A549 (cell line): ENCODE results near the gene NOC4L. TPM values are rescaled to one million over a fixed set of nuclear protein-coding genes. Genes with fewer than 3 reads are reported as not detected.

ENCODE experiments used
- ATAC-seq, 2 experiments: fragments of 200-7000 bp in 1 of 2; fragments of >200 bp in 1 of 2; cut with Nextera tagmentation in 1 of 2; cut with Tn5 transposase in 1 of 2; 3 replicates each; pipeline versions ENCODE4 v1.8.0 to v1.9.1; 2018 to 2020; ENCODE audit warnings: mild to moderate bottlenecking in 1 of 2, moderate library complexity in 1 of 2
- CTCF ChIA-PET: fragments of 300-600 bp; sonication (Branson Sonifier 250); formaldehyde crosslinking; extraction: SDS; loops from one replicate; lab custom pipeline; 2021; ENCODE audit warnings: antibody characterized with exemption, inconsistent platforms; lab: Yijun Ruan, JAX
- POLR2A ChIA-PET: fragments of 350-600 bp; formaldehyde crosslinking; extraction: SDS; loops from one replicate; lab custom pipeline; 2021; ENCODE audit warnings: antibody characterized with exemption, inconsistent platforms; lab: Yijun Ruan, JAX
- DNase-seq, 2 experiments: peaks; one replicate each; pipeline versions ENCODE4 v3.0.0 to v3.0.0-alpha.2; 2011 to 2016; ENCODE audit warnings: low read depth in 1 of 2, low spot score in 1 of 2
- FAIRE-seq: peaks from 2 replicates; lab custom pipeline; 2011; peaks lifted over from hg19 to GRCh38; lab: Jason Lieb, UNC
- H3K27ac ChIP-seq, 2 experiments: fragments of >200 bp; sonication (Bioruptor Twin); formaldehyde crosslinking; 3 replicates each; pipeline ENCODE4 v1.5.1; 2016 to 2017
- H3K4me1 ChIP-seq: fragments of >200 bp; sonication (Bioruptor Twin); formaldehyde crosslinking; 3 replicates; pipeline ENCODE4 v1.6.1; 2016
- H3K4me2 ChIP-seq: fragments of >200 bp; sonication (Bioruptor Twin); formaldehyde crosslinking; 3 replicates; pipeline ENCODE4 v1.6.1; 2016
- H3K4me3 ChIP-seq: fragments of >200 bp; sonication (Bioruptor Twin); formaldehyde crosslinking; 3 replicates; pipeline ENCODE4 v1.5.1; 2016
- H3K9me3 ChIP-seq: fragments of >200 bp; sonication (Bioruptor Twin); formaldehyde crosslinking; 3 replicates; pipeline ENCODE4 v1.6.1; 2016
- CBX2 ChIP-seq: fragments of 200-600 bp; sonication (generic); IDR thresholded peaks from 2 replicates; pipeline ENCODE4 v1.6.1; 2016; ENCODE audit warnings: low read depth, mild to moderate bottlenecking, borderline replicate concordance
- CEBPB ChIP-seq, 2 experiments: fragments of >200 bp in 1 of 2; sonication (Bioruptor Twin) in 1 of 2; formaldehyde crosslinking in 1 of 2; IDR thresholded peaks; 2 replicates each; pipeline ENCODE4 v1.6.1; 2012 to 2016
- CHD2 ChIP-seq: fragments of 150-350 bp; IDR thresholded peaks from 2 replicates; pipeline ENCODE4 v1.6.1; 2014; ENCODE audit warnings: low read length; ENCODE audit not compliant: partially characterized antibody
- EHMT2 ChIP-seq: fragments of 200-600 bp; sonication (generic); IDR thresholded peaks from 2 replicates; pipeline ENCODE4 v1.6.1; 2016; ENCODE audit warnings: antibody characterized with exemption, low read depth, mild to moderate bottlenecking, moderate library complexity
- ESRRA ChIP-seq: fragments of 150-350 bp; IDR thresholded peaks from 2 replicates; pipeline ENCODE4 v1.6.1; 2014; ENCODE audit warnings: mild to moderate bottlenecking, low read length, borderline replicate concordance
- FOSL2 ChIP-seq, 2 experiments: fragments of 450-650 bp in 1 of 2; fragments of >200 bp in 1 of 2; sonication (Bioruptor Twin) in 1 of 2; formaldehyde crosslinking; IDR thresholded peaks; 2 replicates each; pipeline versions ENCODE4 v1.5.0 to v1.6.1; 2016 to 2020; ENCODE audit warnings: mild to moderate bottlenecking in 1 of 2, moderate library complexity in 1 of 2
- HOXA7 ChIP-seq: fragments of 250-450 bp; sonication (Bioruptor Pico); IDR thresholded peaks from 2 replicates; pipeline ENCODE4 v1.5.0; 2020; ENCODE audit warnings: mild to moderate bottlenecking, moderate library complexity
- JUN ChIP-seq, 2 experiments: fragments of >200 bp; sonication (Bioruptor Twin); formaldehyde crosslinking; IDR thresholded peaks; 2 replicates in 1 of 2; 3 replicates in 1 of 2; pipeline ENCODE4 v1.6.1; 2016 to 2017
- KDM1A ChIP-seq: fragments of 200-600 bp; sonication (generic); IDR thresholded peaks from 2 replicates; pipeline ENCODE4 v1.6.1; 2016; ENCODE audit warnings: low read depth, mild to moderate bottlenecking
- KDM5A ChIP-seq: fragments of 200-600 bp; sonication (generic); IDR thresholded peaks from 2 replicates; pipeline ENCODE4 v1.6.1; 2016; ENCODE audit warnings: antibody characterized with exemption, mild to moderate bottlenecking
- MAFK ChIP-seq: fragments of 450-650 bp; IDR thresholded peaks from 2 replicates; pipeline ENCODE4 v1.6.1; 2014; ENCODE audit not compliant: partially characterized antibody
- NFE2L2 ChIP-seq: fragments of 150-350 bp; conservative IDR thresholded peaks from 2 replicates; pipeline ENCODE4 v1.6.1; 2014; ENCODE audit warnings: low read length
- POLR2A ChIP-seq: IDR thresholded peaks from 2 replicates; pipeline ENCODE4 v1.6.1; 2012; ENCODE audit warnings: mild to moderate bottlenecking, low read length
- POLR2AphosphoS2 ChIP-seq: conservative IDR thresholded peaks from 2 replicates; pipeline ENCODE4 v1.6.1; 2012; ENCODE audit warnings: low read length, improper control_type of control experiment, inconsistent platforms
- SMC3 ChIP-seq: fragments of >200 bp; sonication (Bioruptor Twin); formaldehyde crosslinking; IDR thresholded peaks from 3 replicates; pipeline ENCODE4 v1.6.1; 2018; ENCODE audit warnings: inconsistent platforms
- WGBS: methylation state at CpG from one replicate; pipeline ENCODE4 v1.1.6; 2017; ENCODE audit errors: missing lambda C conversion rate; 5-methylcytosine and 5-hydroxymethylcytosine counted together
- polyA plus RNA-seq, 4 experiments: library from polyadenylated mRNA; depleted of rRNA in 3 of 4; stranded (reverse); fragments of >200 nt; fragmentation: RNase III in 1 of 4; extraction: RNeasy Plus Mini Kit Qiagen cat#74134 plus additional on column Dnase treatment in 1 of 4; gene quantifications; 2 replicates in 3 of 4; 3 replicates in 1 of 4; pipeline ENCODE4 v1.2.3, GENCODE V29; 2011 to 2017
- TF ChIP-seq, protein P1 (sequence below): fragments of 450-650 bp; IDR thresholded peaks from 2 replicates; pipeline ENCODE4 v1.6.1; 2014; ENCODE audit warnings: antibody characterized with exemption
- TF ChIP-seq, protein P2 (sequence below): fragments of 150-350 bp; IDR thresholded peaks from 2 replicates; pipeline ENCODE4 v1.6.1; 2014; ENCODE audit warnings: low read depth, mild to moderate bottlenecking, low read length
- TF ChIP-seq, protein P3 (sequence below): fragments of 250-450 bp; sonication (Bioruptor Pico); IDR thresholded peaks from 2 replicates; pipeline ENCODE4 v1.5.0; 2020; ENCODE audit warnings: low read depth, mild to moderate bottlenecking, moderate library complexity
- TF ChIP-seq, protein P4 (sequence below): IDR thresholded peaks from 2 replicates; pipeline ENCODE4 v1.6.1; 2012
- TF ChIP-seq, protein P5 (sequence below): fragments of 250-450 bp; sonication (Bioruptor Pico); IDR thresholded peaks from 2 replicates; pipeline ENCODE4 v1.5.0; 2021; ENCODE audit warnings: mild to moderate bottlenecking, moderate library complexity, borderline replicate concordance
- TF ChIP-seq, protein P6 (sequence below): IDR thresholded peaks from 2 replicates; pipeline ENCODE4 v1.6.1; 2012; ENCODE audit warnings: low read depth, borderline replicate concordance
- TF ChIP-seq, protein P7 (sequence below): IDR thresholded peaks from 2 replicates; pipeline ENCODE4 v1.6.1; 2012

Gene NOC4L
- polyA plus RNA-seq, 2 of the 4 experiments (the other 2 are of a cell fraction) = 12.1 to 34.1 TPM

DNA sequence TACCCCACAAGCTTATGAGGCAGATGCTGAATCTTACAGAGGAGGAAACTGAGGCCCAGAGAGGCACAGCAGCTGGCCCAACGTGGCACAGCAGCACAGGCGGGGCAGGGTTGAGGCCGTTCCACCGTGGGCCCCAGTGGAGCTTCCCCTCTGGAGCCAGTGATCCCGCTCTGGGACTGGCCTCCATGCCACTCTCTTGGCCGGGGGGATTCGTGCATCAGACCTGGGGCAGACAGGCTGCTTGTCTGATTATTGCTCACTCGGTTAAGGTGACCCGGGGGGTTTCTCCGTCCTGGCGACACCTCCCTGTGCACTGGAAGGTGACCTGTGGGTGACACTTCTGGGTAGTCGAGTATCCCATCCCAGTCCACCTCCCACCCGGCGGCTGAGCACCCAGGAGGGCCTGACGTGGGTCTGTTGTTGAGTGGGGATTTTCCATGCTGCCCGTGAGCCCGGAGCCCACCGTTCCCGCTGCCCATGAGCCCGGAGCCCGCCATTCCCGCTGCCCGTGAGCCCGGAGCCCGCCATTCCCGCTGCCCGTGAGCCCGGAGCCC, 27.8 kb downstream of the NOC4L start:
- WGBS = 48% methylated on average over 20 of the region's 28 CpGs

DNA sequence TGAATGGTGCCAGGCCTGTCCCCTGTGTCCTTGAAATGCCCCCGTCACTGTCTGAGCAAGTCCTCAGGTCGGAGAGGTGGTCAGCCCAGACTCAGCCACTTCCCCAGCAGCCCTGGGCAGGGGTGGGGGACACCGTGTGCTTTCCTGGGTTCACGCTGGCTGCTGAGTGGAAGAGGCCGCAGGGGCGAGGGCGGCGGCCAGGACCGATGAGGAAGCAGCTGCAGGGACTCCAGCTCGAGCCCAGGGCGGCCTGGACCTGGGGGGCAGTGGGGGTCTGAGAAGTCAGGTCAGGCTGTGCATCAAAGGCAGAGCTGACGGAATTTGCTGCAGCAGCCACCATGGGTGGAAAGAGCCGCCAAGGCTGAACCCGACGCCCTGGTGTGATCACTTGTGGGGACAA, 28.4 kb downstream of the NOC4L start:
- Histone ChIP-seq H3K4me2 (no peak overlapping the region), H3K4me1 (no peaks in the 10 kb centered on the region; the same call in 2 of the 3 replicates), H3K27ac (no peak overlapping the region), H3K4me3 (no peak overlapping the region), H3K9me3 (no peaks in the 10 kb centered on the region)
- 76% methylated on average over 13 of the region's 15 CpGs for WGBS
- ATAC-seq (no peak), DNase-seq (no peak), FAIRE-seq (no peak)
- TF ChIP-seq NFE2L2 = no peak
- TF ChIP-seq POLR2A = no peak
- TF ChIP-seq SMC3 = no peak
- TF ChIP-seq CEBPB (IDR thresholded peaks at IDR 0.05) = no peak
- no peak for TF ChIP-seq CBX2
- TF ChIP-seq POLR2AphosphoS2 = no peak
- no peak for TF ChIP-seq FOSL2 (IDR thresholded peaks at IDR 0.05)
- TF ChIP-seq FOSL2 (CRISPR knock-in tag; IDR thresholded peaks at IDR 0.05) = no peak
- TF ChIP-seq, protein P1, sequence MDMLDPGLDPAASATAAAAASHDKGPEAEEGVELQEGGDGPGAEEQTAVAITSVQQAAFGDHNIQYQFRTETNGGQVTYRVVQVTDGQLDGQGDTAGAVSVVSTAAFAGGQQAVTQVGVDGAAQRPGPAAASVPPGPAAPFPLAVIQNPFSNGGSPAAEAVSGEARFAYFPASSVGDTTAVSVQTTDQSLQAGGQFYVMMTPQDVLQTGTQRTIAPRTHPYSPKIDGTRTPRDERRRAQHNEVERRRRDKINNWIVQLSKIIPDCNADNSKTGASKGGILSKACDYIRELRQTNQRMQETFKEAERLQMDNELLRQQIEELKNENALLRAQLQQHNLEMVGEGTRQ = no peak
- TF ChIP-seq, protein P2, sequence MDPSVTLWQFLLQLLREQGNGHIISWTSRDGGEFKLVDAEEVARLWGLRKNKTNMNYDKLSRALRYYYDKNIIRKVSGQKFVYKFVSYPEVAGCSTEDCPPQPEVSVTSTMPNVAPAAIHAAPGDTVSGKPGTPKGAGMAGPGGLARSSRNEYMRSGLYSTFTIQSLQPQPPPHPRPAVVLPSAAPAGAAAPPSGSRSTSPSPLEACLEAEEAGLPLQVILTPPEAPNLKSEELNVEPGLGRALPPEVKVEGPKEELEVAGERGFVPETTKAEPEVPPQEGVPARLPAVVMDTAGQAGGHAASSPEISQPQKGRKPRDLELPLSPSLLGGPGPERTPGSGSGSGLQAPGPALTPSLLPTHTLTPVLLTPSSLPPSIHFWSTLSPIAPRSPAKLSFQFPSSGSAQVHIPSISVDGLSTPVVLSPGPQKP = no peak
- TF ChIP-seq, protein P3, sequence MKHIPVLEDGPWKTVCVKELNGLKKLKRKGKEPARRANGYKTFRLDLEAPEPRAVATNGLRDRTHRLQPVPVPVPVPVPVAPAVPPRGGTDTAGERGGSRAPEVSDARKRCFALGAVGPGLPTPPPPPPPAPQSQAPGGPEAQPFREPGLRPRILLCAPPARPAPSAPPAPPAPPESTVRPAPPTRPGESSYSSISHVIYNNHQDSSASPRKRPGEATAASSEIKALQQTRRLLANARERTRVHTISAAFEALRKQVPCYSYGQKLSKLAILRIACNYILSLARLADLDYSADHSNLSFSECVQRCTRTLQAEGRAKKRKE = no peak
- TF ChIP-seq HOXA7 (CRISPR knock-in tag) = no peak
- no peak for TF ChIP-seq KDM5A
- ChIA-PET CTCF (no interaction called here), POLR2A (no interaction called here)

More for the DNA sequence above, 27.8 kb downstream of the NOC4L start:
- no peak for DNase-seq
- no peak overlapping the region for H3K4me2 ChIP-seq
- ChIA-PET CTCF (interaction anchor here (1.0 to 1.6 kb wide), 4 partner anchors 11 to 48 kb away, joined by 3 to 5 read pairs (median 4); no protein-coding TSS in a partner anchor), POLR2A (no interaction called here)
- ATAC-seq = no peak
- H3K4me3 ChIP-seq = no peak overlapping the region
- no peaks in the 10 kb centered on the region; the same call in 2 of the 3 replicates for H3K4me1 ChIP-seq
- no peak for FAIRE-seq
- no peak overlapping the region for H3K27ac ChIP-seq
- TF ChIP-seq, protein P4, sequence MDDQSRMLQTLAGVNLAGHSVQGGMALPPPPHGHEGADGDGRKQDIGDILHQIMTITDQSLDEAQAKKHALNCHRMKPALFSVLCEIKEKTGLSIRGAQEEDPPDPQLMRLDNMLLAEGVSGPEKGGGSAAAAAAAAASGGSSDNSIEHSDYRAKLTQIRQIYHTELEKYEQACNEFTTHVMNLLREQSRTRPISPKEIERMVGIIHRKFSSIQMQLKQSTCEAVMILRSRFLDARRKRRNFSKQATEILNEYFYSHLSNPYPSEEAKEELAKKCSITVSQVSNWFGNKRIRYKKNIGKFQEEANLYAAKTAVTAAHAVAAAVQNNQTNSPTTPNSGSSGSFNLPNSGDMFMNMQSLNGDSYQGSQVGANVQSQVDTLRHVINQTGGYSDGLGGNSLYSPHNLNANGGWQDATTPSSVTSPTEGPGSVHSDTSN = no peak
- no peak for TF ChIP-seq KDM1A
- TF ChIP-seq KDM5A = no peak
- no peaks in the 10 kb centered on the region for H3K9me3 ChIP-seq

DNA sequence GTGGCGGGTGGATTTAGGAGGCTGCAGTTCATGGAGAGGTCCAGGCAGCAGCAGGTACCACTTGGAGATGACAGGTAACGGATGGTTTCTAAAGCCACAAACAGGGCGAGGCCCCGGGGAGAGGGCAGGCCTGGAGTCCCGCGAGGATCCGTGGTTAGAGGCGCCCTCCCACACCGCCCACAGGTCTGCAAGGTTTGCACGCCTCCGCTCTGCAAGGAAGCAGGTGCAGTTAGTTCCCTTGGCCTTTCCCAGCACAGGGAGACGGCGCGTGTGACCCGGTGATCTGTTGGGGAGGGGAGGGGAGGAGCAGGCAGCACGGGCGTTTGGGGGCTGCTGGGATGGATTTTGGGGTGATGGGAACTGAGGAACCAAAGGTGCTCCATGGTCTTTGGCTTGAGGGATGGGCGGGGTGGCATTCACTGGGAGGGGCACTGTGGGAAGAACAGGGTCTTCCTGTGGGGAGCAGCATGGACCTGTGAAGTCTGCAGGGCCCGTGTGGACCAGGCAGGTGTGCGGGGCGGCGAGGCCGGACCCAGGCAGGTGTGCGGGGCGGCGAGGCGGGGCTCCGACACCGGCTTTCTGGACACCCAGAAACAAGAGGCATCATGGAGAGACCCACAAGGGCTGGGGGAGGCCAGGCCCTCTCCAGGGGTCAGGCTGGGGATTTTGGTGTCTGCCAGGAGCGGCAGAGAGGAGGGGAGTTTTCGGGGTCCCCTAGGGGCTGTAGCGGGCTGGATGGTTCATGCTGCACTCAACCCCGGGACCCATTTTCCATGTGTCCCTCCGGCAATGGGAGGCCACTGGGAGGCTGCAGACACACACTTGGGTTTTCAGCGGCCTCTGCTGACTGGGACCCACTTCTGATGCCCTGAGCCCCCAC, 29.1 kb downstream of the NOC4L start:
- TF ChIP-seq MAFK (no peak), CEBPB (IDR thresholded peaks at IDR 0.05) (no peak), CHD2 (no peak), EHMT2 (no peak), ESRRA (no peak), KDM1A (no peak), JUN (IDR thresholded peaks at IDR 0.05) (no peak)
- TF ChIP-seq, protein P5, sequence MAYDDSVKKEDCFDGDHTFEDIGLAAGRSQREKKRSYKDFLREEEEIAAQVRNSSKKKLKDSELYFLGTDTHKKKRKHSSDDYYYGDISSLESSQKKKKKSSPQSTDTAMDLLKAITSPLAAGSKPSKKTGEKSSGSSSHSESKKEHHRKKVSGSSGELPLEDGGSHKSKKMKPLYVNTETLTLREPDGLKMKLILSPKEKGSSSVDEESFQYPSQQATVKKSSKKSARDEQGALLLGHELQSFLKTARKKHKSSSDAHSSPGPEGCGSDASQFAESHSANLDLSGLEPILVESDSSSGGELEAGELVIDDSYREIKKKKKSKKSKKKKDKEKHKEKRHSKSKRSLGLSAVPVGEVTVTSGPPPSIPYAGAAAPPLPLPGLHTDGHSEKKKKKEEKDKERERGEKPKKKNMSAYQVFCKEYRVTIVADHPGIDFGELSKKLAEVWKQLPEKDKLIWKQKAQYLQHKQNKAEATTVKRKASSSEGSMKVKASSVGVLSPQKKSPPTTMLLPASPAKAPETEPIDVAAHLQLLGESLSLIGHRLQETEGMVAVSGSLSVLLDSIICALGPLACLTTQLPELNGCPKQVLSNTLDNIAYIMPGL (CRISPR knock-in tag) = no peak
- TF ChIP-seq, protein P4 = no peak
- TF ChIP-seq, protein P6, sequence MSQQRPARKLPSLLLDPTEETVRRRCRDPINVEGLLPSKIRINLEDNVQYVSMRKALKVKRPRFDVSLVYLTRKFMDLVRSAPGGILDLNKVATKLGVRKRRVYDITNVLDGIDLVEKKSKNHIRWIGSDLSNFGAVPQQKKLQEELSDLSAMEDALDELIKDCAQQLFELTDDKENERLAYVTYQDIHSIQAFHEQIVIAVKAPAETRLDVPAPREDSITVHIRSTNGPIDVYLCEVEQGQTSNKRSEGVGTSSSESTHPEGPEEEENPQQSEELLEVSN = no peak
- TF ChIP-seq, protein P7, sequence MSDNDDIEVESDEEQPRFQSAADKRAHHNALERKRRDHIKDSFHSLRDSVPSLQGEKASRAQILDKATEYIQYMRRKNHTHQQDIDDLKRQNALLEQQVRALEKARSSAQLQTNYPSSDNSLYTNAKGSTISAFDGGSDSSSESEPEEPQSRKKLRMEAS = no peak
- ATAC-seq (no peak), FAIRE-seq (no peak), DNase-seq (no peak)
- Histone ChIP-seq H3K4me1 (peaks cover 3% of the 10 kb centered on the region; the same call in 2 of the 3 replicates), H3K27ac (no peak overlapping the region), H3K4me3 (no peak overlapping the region), H3K9me3 (no peaks in the 10 kb centered on the region), H3K4me2 (no peak overlapping the region)
- ChIA-PET CTCF (interaction anchor here (2.6 kb wide), 1 partner anchor 241 kb away, joined by 7 read pairs; no protein-coding TSS in a partner anchor), POLR2A (no interaction called here)
- 63% methylated on average over 34 of the region's 35 CpGs for WGBS
